Heart left ventricle (tissue), 16 donors: ENCODE measurements around the gene LRBA. TPM values are rescaled to one million over a fixed set of nuclear protein-coding genes. Genes with fewer than 3 reads are reported as not detected.

Source experiments
- ATAC-seq, 4 donors: fragments of 200-7000 bp; cut with Tn5 transposase; one replicate each; pipeline ENCODE4 v1.9.1; 2020 to 2022; ENCODE audit warnings: moderate library complexity in 4 of 4, mild to moderate bottlenecking in 3 of 4, moderate number of reproducible peaks in 1 of 4
- DNase-seq, 5 donors: peaks; one replicate each; pipeline ENCODE4 v3.0.0-alpha.2; 2020
- H3K27ac ChIP-seq, 12 donors: fragments of 200-600 bp; sonication (generic) in 4 of 12; one replicate each; pipeline versions ENCODE4 v1.5.0 to v1.8.0; 2016 to 2022; ENCODE audit warnings: mild to moderate bottlenecking in 2 of 12
- H3K27me3 ChIP-seq, 9 donors: fragments of 200-600 bp; sonication (generic) in 2 of 9; one replicate each; pipeline versions ENCODE4 v1.5.1 to v1.8.0; 2016 to 2022; ENCODE audit warnings: mild to moderate bottlenecking in 3 of 9
- H3K36me3 ChIP-seq, 9 donors: fragments of 200-600 bp; sonication (generic) in 2 of 9; one replicate each; pipeline versions ENCODE4 v1.5.0 to v1.8.0; 2018 to 2022; ENCODE audit warnings: mild to moderate bottlenecking in 2 of 9
- H3K4me1 ChIP-seq, 12 donors: fragments of 200-600 bp; sonication (generic) in 4 of 12; one replicate each; pipeline versions ENCODE4 v1.5.0 to v1.8.0; 2016 to 2022; ENCODE audit warnings: mild to moderate bottlenecking in 3 of 12
- H3K4me3 ChIP-seq, 12 donors: fragments of 200-600 bp; sonication (generic) in 4 of 12; one replicate each; pipeline versions ENCODE4 v1.5.0 to v1.8.0; 2017 to 2022; ENCODE audit warnings: mild to moderate bottlenecking in 9 of 12, moderate library complexity in 4 of 12
- H3K9me3 ChIP-seq, 12 donors: fragments of 200-600 bp; sonication (generic) in 4 of 12; one replicate each; pipeline versions ENCODE4 v1.5.0 to v1.8.0; 2016 to 2022; ENCODE audit warnings: mild to moderate bottlenecking in 1 of 12
- POLR2A ChIP-seq, 2 donors: fragments of 450-650 bp; IDR thresholded peaks; one replicate each; pipeline ENCODE4 v1.6.1; 2017; ENCODE audit warnings: antibody characterized with exemption in 2 of 2, mild to moderate bottlenecking in 2 of 2, moderate library complexity in 2 of 2
- WGBS, 4 donors: extraction: QIAGEN DNeasy Blood & Tissue Kit in 2 of 4; methylation state at CpG; one replicate each; pipeline versions ENCODE4 v1.1.5 to v1.1.7; 2013 to 2018; 5-methylcytosine and 5-hydroxymethylcytosine counted together
- intact Hi-C, 10 donors: fragments of 100-400 bp; cut with DNase I; formaldehyde crosslinking; loops; one replicate each; pipeline versions ENCODE4 v1.11.1 to v1.14.2; 2022
- polyA plus RNA-seq, 2 donors: library from polyadenylated mRNA; stranded (reverse); fragments of 200-250 nt; gene quantifications; one replicate each; pipeline ENCODE4 v1.2.3, GENCODE V29; 2013
- total RNA-seq, 9 donors: library from RNA; depleted of rRNA in 2 of 9; stranded (reverse); fragments of >200 nt in 2 of 9; fragmentation: NEBNext Ultra II Directional in 3 of 9; extraction: Animal tissue kit (Norgen Biotek cat#: 25700) in 3 of 9; gene quantifications; one replicate each; pipeline versions ENCODE4 v1.1.0 to v1.2.4, GENCODE V29; 2016 to 2023
- TF ChIP-seq, protein P1 (sequence below), 12 donors: fragments of 200-600 bp; sonication (generic) in 4 of 12; IDR thresholded peaks; one replicate each; pipeline versions ENCODE4 v1.5.0 to v1.8.0; 2018 to 2022; ENCODE audit warnings: antibody characterized with exemption in 12 of 12, mild to moderate bottlenecking in 5 of 12
- donor health status: ischemic (EF 13 %, LVEDD 7.1; RV severe dilation, severe dysfunction).
- donor health status: healthy with polysubstance abuse.
- donor health status: DM: no; HTN: yes; CAD: no.
- donor health status: DM: no; HTN: no; CAD: no.
- donor health status: ischemic (EF 25% LVEDD 6.9; RV normal size, moderate dysfunction).
- donor health status: ischemic (EF 25% LVEDD 5.7; RV mildly dilated, moderate dysfunction).
- donor health status: healthy.
- donor health status: DM: yes; HTN: yes; CAD: no.
- donor health status: ischemic (EF 35%, LVEDD 5.7; RV mildly dilated, moderate dysfunction).
- donor health status: nonischemic (EF 11% LVEDD 7.7; RV severe dilation, severe dysfunction).
- donor health status: DM: yes; HTN: yes; CAD: no.
- donor health status: PGD.
- donor health status: ischemic (EF 29% LVEDD 5.4; RV normal size, mild dysfunction).
- donor health status: nonischemic (EF 23%, LVEDD 6.1; RV moderate dilation, normal function).

Gene LRBA
- total and polyA plus RNA-seq, 11 donors, result 6.5 to 35.1 (median 22.6) TPM

DNA sequence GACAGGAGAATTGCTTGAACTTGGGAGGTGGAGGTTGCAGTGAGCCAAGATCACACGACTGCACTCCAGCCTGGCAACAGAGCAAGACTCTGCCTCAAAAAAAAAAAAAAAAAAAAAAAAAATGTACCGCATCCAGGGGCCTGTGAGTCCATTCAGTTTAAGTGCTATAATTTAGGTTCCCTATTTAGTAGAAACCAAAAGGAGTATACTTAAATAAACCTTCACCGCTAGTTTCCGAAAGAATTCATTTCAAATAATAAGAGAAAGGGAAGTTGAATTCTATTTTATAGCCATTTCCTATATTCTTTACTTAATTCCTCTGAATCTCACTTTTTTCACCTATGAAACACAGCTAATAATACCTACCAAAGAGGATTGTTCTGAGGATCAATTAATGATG is 20.8 kb upstream of the LRBA start:
- 83 to 90% (median 86%) methylated on average over 4 of the region's 4 CpGs for WGBS, 4 donors
- intact Hi-C loops, result no loop called here
- Histone ChIP-seq H3K9me3 (no peaks in the 10 kb centered on the region), H3K27me3 (no peaks in the 10 kb centered on the region), H3K27ac (no peak overlapping the region), H3K4me3 (no peak overlapping the region), H3K36me3 (no peaks in the 10 kb centered on the region), H3K4me1 (peaks cover 0 to 5% (median 0%) of the 10 kb centered on the region in 12 donors)
- ATAC-seq (no peak), DNase-seq (no peak)
- TF ChIP-seq POLR2A (IDR thresholded peaks at IDR 0.05), result no peak
- TF ChIP-seq, protein P1, sequence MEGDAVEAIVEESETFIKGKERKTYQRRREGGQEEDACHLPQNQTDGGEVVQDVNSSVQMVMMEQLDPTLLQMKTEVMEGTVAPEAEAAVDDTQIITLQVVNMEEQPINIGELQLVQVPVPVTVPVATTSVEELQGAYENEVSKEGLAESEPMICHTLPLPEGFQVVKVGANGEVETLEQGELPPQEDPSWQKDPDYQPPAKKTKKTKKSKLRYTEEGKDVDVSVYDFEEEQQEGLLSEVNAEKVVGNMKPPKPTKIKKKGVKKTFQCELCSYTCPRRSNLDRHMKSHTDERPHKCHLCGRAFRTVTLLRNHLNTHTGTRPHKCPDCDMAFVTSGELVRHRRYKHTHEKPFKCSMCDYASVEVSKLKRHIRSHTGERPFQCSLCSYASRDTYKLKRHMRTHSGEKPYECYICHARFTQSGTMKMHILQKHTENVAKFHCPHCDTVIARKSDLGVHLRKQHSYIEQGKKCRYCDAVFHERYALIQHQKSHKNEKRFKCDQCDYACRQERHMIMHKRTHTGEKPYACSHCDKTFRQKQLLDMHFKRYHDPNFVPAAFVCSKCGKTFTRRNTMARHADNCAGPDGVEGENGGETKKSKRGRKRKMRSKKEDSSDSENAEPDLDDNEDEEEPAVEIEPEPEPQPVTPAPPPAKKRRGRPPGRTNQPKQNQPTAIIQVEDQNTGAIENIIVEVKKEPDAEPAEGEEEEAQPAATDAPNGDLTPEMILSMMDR (IDR thresholded peaks at IDR 0.05), result no peak

- H3K36me3 ChIP-seq, result no peaks in the 10 kb centered on the region
- 67 to 80% (median 75%) methylated on average over 2 of the region's 2 CpGs for WGBS, 4 donors
- TF ChIP-seq POLR2A (IDR thresholded peaks at IDR 0.05), result no peak
- TF ChIP-seq, protein P1 (IDR thresholded peaks at IDR 0.05), result no peak
- H3K9me3 ChIP-seq, result no peaks in the 10 kb centered on the region
- no peak overlapping the region for H3K4me3 ChIP-seq
- no peaks in the 10 kb centered on the region for H3K27me3 ChIP-seq
- DNase-seq (no peak), ATAC-seq (no peak)
- intact Hi-C loops, result no loop called here
- peaks cover 0 to 5% (median 0%) of the 10 kb centered on the region in 12 donors for H3K4me1 ChIP-seq
- H3K27ac ChIP-seq, result no peak overlapping the region
These were observed 20.2 kb upstream of the LRBA start for GRCh38 chr4:151035328-151035727.

DNA sequence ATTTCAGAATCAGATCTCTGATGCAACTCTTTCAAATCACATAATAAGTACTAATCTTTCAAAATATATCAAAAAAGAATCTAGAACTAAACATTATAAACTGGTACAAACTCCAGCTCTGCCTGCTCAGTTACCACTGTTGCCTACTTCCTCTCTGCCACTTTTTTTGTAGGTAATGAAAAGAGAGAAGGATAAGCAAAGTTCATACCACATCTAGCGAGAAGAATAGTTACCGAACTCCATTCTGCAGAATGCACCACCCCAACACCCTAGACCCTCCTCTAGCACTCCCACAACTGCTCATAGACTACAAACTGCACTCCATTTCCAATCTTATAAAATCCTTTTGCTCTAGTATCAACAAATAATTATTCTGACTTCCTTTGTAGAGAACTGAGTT is 19.7 kb upstream of the LRBA start:
- Histone ChIP-seq H3K4me1 (peaks cover 0 to 5% (median 0%) of the 10 kb centered on the region in 12 donors), H3K27me3 (no peaks in the 10 kb centered on the region), H3K4me3 (no peak overlapping the region), H3K9me3 (no peaks in the 10 kb centered on the region), H3K27ac (no peak overlapping the region), H3K36me3 (no peaks in the 10 kb centered on the region)
- DNase-seq (no peak), ATAC-seq (no peak)
- 81 to 91% (median 84%) methylated on average over 2 of the region's 2 CpGs for WGBS, 4 donors
- TF ChIP-seq, protein P1 (IDR thresholded peaks at IDR 0.05), result no peak
- no peak for TF ChIP-seq POLR2A (IDR thresholded peaks at IDR 0.05)
- intact Hi-C loops, result no loop called here

- no peak overlapping the region for H3K27ac ChIP-seq
- H3K27me3 ChIP-seq, result no peaks in the 10 kb centered on the region
- TF ChIP-seq POLR2A (IDR thresholded peaks at IDR 0.05), result no peak
- H3K36me3 ChIP-seq, result no peaks in the 10 kb centered on the region
- no peaks in the 10 kb centered on the region for H3K9me3 ChIP-seq
- H3K4me1 ChIP-seq, result peaks cover 0 to 5% (median 0%) of the 10 kb centered on the region in 12 donors
- peak overlapping the region in 1 of 12 donors; percentile 38 for H3K4me3 ChIP-seq
- ATAC-seq, result no peak
- DNase-seq, result no peak
- WGBS, 4 donors, result 71 to 75% (median 74%) methylated on average over 12 of the region's 12 CpGs
- intact Hi-C loops, result no loop called here
These were observed 16.9 kb upstream of the LRBA start for GRCh38 chr4:151031831-151032605.
